ENCODE measurements around the gene FAM149B1.
A peak's percentile ranks its signal among the peaks of the same experiment; 100 is the strongest.

The FAM149B1 gene

DNA sequence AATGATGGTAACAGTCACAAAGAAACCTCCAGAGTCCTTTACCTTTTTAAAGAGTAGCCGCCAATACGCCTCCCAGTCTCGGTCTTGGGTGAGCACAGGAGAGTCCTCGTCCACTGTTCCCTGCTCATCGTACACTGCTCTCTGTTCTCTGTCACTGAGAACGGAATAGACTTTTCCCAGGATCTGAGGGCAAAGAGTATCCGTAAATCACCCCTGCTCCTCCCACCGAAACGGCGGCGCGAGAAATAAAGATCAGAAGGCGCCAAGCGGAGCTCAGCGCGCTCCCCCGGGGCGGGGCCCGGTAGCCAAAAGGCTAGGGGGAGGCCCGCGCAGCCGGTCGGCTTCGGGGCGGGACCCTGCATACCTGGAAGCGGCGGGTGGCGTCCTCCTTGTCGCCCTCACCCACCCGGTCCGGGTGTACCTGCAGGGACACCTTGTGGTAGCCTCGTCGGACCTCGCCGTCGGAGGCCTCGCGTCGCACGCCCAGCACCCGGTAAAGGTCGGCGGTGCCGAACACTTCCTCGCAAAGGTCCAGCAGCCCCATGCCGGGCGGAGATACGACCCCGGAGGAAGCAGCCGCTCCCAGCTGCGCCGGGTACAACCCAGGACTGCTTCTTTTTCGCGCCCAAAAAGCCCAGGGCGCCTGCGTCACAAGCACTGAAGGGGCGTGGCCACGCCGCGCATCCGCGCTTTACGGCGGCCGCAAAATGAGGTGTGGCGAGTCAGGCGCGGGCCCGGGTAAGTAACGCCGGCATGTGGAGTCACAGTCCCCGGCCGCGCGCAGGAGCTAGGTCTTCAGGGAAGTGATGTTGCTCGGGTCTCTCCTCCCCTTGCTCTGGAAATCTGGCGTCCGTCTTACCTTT, 79.0 kb downstream of the FAM149B1 start, which contains the start of gene DNAJC9:
TSS of gene DNAJC9 (minus strand) at position 610 of the 863 bp plus-strand sequence. CDS start at position 544, 66 bp downstream.
- Histone ChIP-seq H2BK5ac (ENCODE audit: low read length) (peak within 1 kb of the TSS; percentile 43), H3K79me2 (ENCODE audit: control insufficient read depth, insufficient read depth, low read length) (peaks cover 40% of the 10 kb centered on the region), H4K8ac (ENCODE audit: low read depth, low read length) (no peak within 1 kb of the TSS), H3K4me1 (ENCODE audit: control insufficient read depth, low read depth, low read length) (peaks cover 4% of the 10 kb centered on the region), H3K4ac (ENCODE audit: low read depth, low read length) (peak within 1 kb of the TSS; percentile 84), H2BK120ac (ENCODE audit: low read depth, low read length) (no peak within 1 kb of the TSS), H3K9ac (ENCODE audit: low read length) (peak within 1 kb of the TSS; percentile 91), H3K27me3 (ENCODE audit: insufficient read depth, low read length, poor library complexity) (no peaks in the 10 kb centered on the region), H3K18ac (ENCODE audit: low read length) (peak within 1 kb of the TSS; percentile 95), H2BK15ac (replicated peaks; ENCODE audit: low read depth) (no peak within 1 kb of the TSS), H3K23ac (ENCODE audit: low read length) (no peak within 1 kb of the TSS), H2AK5ac (ENCODE audit: low read length) (no peak within 1 kb of the TSS), H3K4me2 (ENCODE audit: low read length) (peak within 1 kb of the TSS; percentile 39), H3K27ac (ENCODE audit: low read depth, low read length) (peak within 1 kb of the TSS; percentile 96), H4K5ac (ENCODE audit: low read length) (peak within 1 kb of the TSS; percentile 36), H3K4me3 (ENCODE audit: low read length) (peak within 1 kb of the TSS; percentile 89), H3K79me1 (ENCODE audit: low read length) (peaks cover 10% of the 10 kb centered on the region), H3K36me3 (ENCODE audit: control insufficient read depth, insufficient read depth, low read length) (peaks cover 2% of the 10 kb centered on the region), H3K56ac (ENCODE audit: low read length) (peak within 1 kb of the TSS; percentile 93)
- DNase-seq: peak; percentile 98
- WGBS (ENCODE audit: extremely low coverage, insufficient coverage, low lambda C conversion rate): no CpG with 5 or more reads among the region's 78 CpGs

GRCh38 chr10:73247509-73248258, 79.8 kb downstream of the FAM149B1 start:
- no peak overlapping the region for H2BK120ac ChIP-seq (ENCODE audit: low read depth, low read length)
- H2AK5ac ChIP-seq (ENCODE audit: low read length): no peak overlapping the region
- peak overlapping the region; percentile 60 for H3K56ac ChIP-seq (ENCODE audit: low read length)
- peaks cover 45% of the 10 kb centered on the region for H3K79me2 ChIP-seq (ENCODE audit: control insufficient read depth, insufficient read depth, low read length)
- peak; percentile 17 for DNase-seq
- H3K9ac ChIP-seq (ENCODE audit: low read length): peak overlapping the region; percentile 63
- H3K36me3 ChIP-seq (ENCODE audit: control insufficient read depth, insufficient read depth, low read length): peaks cover 2% of the 10 kb centered on the region
- H3K4me2 ChIP-seq (ENCODE audit: low read length): peak overlapping the region; percentile 3
- peak overlapping the region; percentile 34 for H3K18ac ChIP-seq (ENCODE audit: low read length)
- H4K5ac ChIP-seq (ENCODE audit: low read length): peak overlapping the region; percentile 36
- H3K23ac ChIP-seq (ENCODE audit: low read length): no peak overlapping the region
- peak overlapping the region; percentile 24 for H3K4ac ChIP-seq (ENCODE audit: low read depth, low read length)
- H3K4me3 ChIP-seq (ENCODE audit: low read length): no peak overlapping the region
- peaks cover 4% of the 10 kb centered on the region for H3K4me1 ChIP-seq (ENCODE audit: control insufficient read depth, low read depth, low read length)
- no peak overlapping the region for H2BK15ac ChIP-seq (replicated peaks; ENCODE audit: low read depth)
- H3K79me1 ChIP-seq (ENCODE audit: low read length): peaks cover 11% of the 10 kb centered on the region
- whole genome bisulfite sequencing (ENCODE audit: extremely low coverage, insufficient coverage, low lambda C conversion rate): no CpG with 5 or more reads among the region's 4 CpGs
- no peaks in the 10 kb centered on the region for H3K27me3 ChIP-seq (ENCODE audit: insufficient read depth, low read length, poor library complexity)
- H3K27ac ChIP-seq (ENCODE audit: low read depth, low read length): no peak overlapping the region
- no peak overlapping the region for H4K8ac ChIP-seq (ENCODE audit: low read depth, low read length)
- no peak overlapping the region for H2BK5ac ChIP-seq (ENCODE audit: low read length)

GRCh38 chr10:73248259-73248724, 80.4 kb downstream of the FAM149B1 start:
- DNase-seq: no peak
- H2BK120ac ChIP-seq (ENCODE audit: low read depth, low read length): no peak overlapping the region
- no peak overlapping the region for H3K23ac ChIP-seq (ENCODE audit: low read length)
- H3K79me2 ChIP-seq (ENCODE audit: control insufficient read depth, insufficient read depth, low read length): peaks cover 45% of the 10 kb centered on the region
- peak overlapping the region; percentile 29 for H3K9ac ChIP-seq (ENCODE audit: low read length)
- H2BK5ac ChIP-seq (ENCODE audit: low read length): no peak overlapping the region
- no peak overlapping the region for H4K8ac ChIP-seq (ENCODE audit: low read depth, low read length)
- no peak overlapping the region for H3K56ac ChIP-seq (ENCODE audit: low read length)
- no peak overlapping the region for H2BK15ac ChIP-seq (replicated peaks; ENCODE audit: low read depth)
- no peak overlapping the region for H3K27ac ChIP-seq (ENCODE audit: low read depth, low read length)
- no peaks in the 10 kb centered on the region for H3K27me3 ChIP-seq (ENCODE audit: insufficient read depth, low read length, poor library complexity)
- H3K18ac ChIP-seq (ENCODE audit: low read length): no peak overlapping the region
- peaks cover 2% of the 10 kb centered on the region for H3K36me3 ChIP-seq (ENCODE audit: control insufficient read depth, insufficient read depth, low read length)
- no peak overlapping the region for H3K4me3 ChIP-seq (ENCODE audit: low read length)
- no CpG with 5 or more reads among the region's 5 CpGs for WGBS (ENCODE audit: extremely low coverage, insufficient coverage, low lambda C conversion rate)
- H3K4me1 ChIP-seq (ENCODE audit: control insufficient read depth, low read depth, low read length): peaks cover 4% of the 10 kb centered on the region
- no peak overlapping the region for H3K4me2 ChIP-seq (ENCODE audit: low read length)
- H2AK5ac ChIP-seq (ENCODE audit: low read length): no peak overlapping the region
- H4K5ac ChIP-seq (ENCODE audit: low read length): no peak overlapping the region
- no peak overlapping the region for H3K4ac ChIP-seq (ENCODE audit: low read depth, low read length)
- H3K79me1 ChIP-seq (ENCODE audit: low read length): peaks cover 11% of the 10 kb centered on the region

DNA sequence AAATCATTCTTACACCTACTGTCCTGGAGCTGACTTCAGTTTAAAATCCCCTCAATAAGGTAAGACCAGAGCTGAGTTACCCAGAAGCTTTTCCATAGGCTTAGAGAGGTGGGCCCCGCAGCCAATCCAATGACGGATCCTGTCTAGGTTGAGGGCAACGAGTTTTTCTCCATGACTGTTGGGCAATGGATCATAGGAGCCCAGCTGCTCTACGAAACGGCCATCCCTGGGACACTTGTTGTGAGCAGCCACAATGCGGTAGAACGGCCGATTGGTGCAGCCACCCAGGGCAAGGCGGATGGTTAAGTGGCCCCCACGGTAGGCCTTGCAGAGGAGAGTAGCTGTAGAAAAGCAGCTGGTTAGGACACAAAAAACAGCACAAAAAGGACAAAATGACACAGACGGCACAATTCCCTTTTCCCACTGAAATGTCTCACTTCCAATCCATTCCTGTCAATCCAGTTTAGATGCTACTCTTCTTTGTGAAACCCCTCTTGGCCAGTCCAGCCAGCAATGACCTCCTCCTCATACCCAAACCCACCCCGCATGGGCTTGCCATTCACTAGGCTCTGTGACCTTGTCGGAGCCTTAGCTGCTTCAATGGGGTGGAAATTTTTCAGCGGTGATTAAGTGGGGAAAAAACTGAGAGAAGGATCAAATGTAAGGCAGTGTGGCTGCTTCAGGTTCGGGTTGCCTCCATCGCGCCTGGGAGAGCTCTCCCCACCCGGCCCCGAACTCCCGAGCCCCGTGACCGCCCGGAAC, 83.9 kb downstream of the FAM149B1 start:
- Histone ChIP-seq H2BK120ac (ENCODE audit: low read depth, low read length) (no peak overlapping the region), H3K4me3 (ENCODE audit: low read length) (peak overlapping the region; percentile 54), H3K23ac (ENCODE audit: low read length) (no peak overlapping the region), H3K4me1 (ENCODE audit: control insufficient read depth, low read depth, low read length) (no peaks in the 10 kb centered on the region), H3K27me3 (ENCODE audit: insufficient read depth, low read length, poor library complexity) (no peaks in the 10 kb centered on the region), H2AK5ac (ENCODE audit: low read length) (peak overlapping the region; percentile 78), H3K4ac (ENCODE audit: low read depth, low read length) (peak overlapping the region; percentile 76), H4K5ac (ENCODE audit: low read length) (no peak overlapping the region), H3K56ac (ENCODE audit: low read length) (peak overlapping the region; percentile 85), H3K18ac (ENCODE audit: low read length) (peak overlapping the region; percentile 35), H4K8ac (ENCODE audit: low read depth, low read length) (no peak overlapping the region), H3K79me2 (ENCODE audit: control insufficient read depth, insufficient read depth, low read length) (peaks cover 22% of the 10 kb centered on the region), H2BK5ac (ENCODE audit: low read length) (peak overlapping the region; percentile 48), H3K9ac (ENCODE audit: low read length) (peak overlapping the region; percentile 97), H2BK15ac (replicated peaks; ENCODE audit: low read depth) (no peak overlapping the region), H3K79me1 (ENCODE audit: low read length) (peaks cover 12% of the 10 kb centered on the region), H3K36me3 (ENCODE audit: control insufficient read depth, insufficient read depth, low read length) (no peaks in the 10 kb centered on the region), H3K27ac (ENCODE audit: low read depth, low read length) (peak overlapping the region; percentile 79), H3K4me2 (ENCODE audit: low read length) (peak overlapping the region; percentile 91)
- peak; percentile 54 for DNase-seq
- no CpG with 5 or more reads among the region's 23 CpGs for WGBS (ENCODE audit: extremely low coverage, insufficient coverage, low lambda C conversion rate)

GRCh38 chr10:73252445-73253224, 84.7 kb downstream of the FAM149B1 start, which contains the start of gene MRPS16:
Gene MRPS16, minus strand, starts transcription at chr10:73252644. Its CDS starts 162 bp downstream, at chr10:73252482.
- WGBS (ENCODE audit: extremely low coverage, insufficient coverage, low lambda C conversion rate): no CpG with 5 or more reads among the region's 51 CpGs
- H2BK5ac ChIP-seq (ENCODE audit: low read length): peak within 1 kb of the TSS; percentile 92

More at GRCh38 chr10:73252445-73253224, 84.7 kb downstream of the FAM149B1 start, which contains the start of gene MRPS16:
- Histone ChIP-seq H2BK15ac (replicated peaks; ENCODE audit: low read depth) (no peak within 1 kb of the TSS), H3K79me1 (ENCODE audit: low read length) (peaks cover 12% of the 10 kb centered on the region), H3K9ac (ENCODE audit: low read length) (peak within 1 kb of the TSS; percentile 99), H2AK5ac (ENCODE audit: low read length) (peak within 1 kb of the TSS; percentile 78), H3K27me3 (ENCODE audit: insufficient read depth, low read length, poor library complexity) (no peaks in the 10 kb centered on the region), H3K4me1 (ENCODE audit: control insufficient read depth, low read depth, low read length) (no peaks in the 10 kb centered on the region), H3K79me2 (ENCODE audit: control insufficient read depth, insufficient read depth, low read length) (peaks cover 22% of the 10 kb centered on the region), H4K5ac (ENCODE audit: low read length) (no peak within 1 kb of the TSS), H3K4me3 (ENCODE audit: low read length) (peak within 1 kb of the TSS; percentile 94), H3K4ac (ENCODE audit: low read depth, low read length) (peak within 1 kb of the TSS; percentile 76), H3K27ac (ENCODE audit: low read depth, low read length) (peak within 1 kb of the TSS; percentile 84), H3K18ac (ENCODE audit: low read length) (peak within 1 kb of the TSS; percentile 35), H3K4me2 (ENCODE audit: low read length) (peak within 1 kb of the TSS; percentile 91), H3K56ac (ENCODE audit: low read length) (peak within 1 kb of the TSS; percentile 99), H2BK120ac (ENCODE audit: low read depth, low read length) (no peak within 1 kb of the TSS), H3K36me3 (ENCODE audit: control insufficient read depth, insufficient read depth, low read length) (no peaks in the 10 kb centered on the region), H4K8ac (ENCODE audit: low read depth, low read length) (no peak within 1 kb of the TSS), H3K23ac (ENCODE audit: low read length) (no peak within 1 kb of the TSS)
- DNase-seq: peak; percentile 99

Data from mesendoderm (in vitro differentiated cells).